ENCODE data around the gene GPR62.
A peak's percentile ranks its signal among the peaks of the same experiment; 100 is the strongest.

Gene GPR62

DNA sequence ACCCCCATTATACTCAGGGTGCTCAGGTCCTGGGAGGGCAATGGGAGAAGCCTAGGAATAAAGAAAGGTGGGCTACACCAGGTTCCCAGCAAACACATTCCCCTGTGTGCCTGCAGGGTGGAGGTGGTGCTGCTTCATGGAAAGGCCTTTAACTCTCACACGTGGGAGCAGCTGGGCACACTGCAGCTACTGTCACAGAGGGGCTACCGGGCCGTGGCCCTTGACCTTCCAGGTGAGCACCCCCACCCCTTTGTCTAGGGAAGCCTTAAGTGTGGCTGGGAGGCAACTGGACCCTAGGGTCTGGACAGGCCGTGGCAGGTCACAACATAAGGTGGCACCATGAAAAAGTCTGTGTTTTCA, 22.9 kb downstream of the GPR62 start:
- CTCF ChIA-PET: interaction anchor here (3.7 kb wide), 1 partner anchor 36 kb away, joined by 20 read pairs; the partner anchor contains the start of genes PARP3 and RRP9
- no peak for DNase-seq (ENCODE audit: low read depth, low spot score)
- no peak overlapping the region for H3K4me3 ChIP-seq (ENCODE audit: low read depth, low read length)
- TF ChIP-seq, protein P1, sequence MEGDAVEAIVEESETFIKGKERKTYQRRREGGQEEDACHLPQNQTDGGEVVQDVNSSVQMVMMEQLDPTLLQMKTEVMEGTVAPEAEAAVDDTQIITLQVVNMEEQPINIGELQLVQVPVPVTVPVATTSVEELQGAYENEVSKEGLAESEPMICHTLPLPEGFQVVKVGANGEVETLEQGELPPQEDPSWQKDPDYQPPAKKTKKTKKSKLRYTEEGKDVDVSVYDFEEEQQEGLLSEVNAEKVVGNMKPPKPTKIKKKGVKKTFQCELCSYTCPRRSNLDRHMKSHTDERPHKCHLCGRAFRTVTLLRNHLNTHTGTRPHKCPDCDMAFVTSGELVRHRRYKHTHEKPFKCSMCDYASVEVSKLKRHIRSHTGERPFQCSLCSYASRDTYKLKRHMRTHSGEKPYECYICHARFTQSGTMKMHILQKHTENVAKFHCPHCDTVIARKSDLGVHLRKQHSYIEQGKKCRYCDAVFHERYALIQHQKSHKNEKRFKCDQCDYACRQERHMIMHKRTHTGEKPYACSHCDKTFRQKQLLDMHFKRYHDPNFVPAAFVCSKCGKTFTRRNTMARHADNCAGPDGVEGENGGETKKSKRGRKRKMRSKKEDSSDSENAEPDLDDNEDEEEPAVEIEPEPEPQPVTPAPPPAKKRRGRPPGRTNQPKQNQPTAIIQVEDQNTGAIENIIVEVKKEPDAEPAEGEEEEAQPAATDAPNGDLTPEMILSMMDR (IDR thresholded peaks at IDR 0.05; ENCODE audit: insufficient read depth, low read length, missing control alignments): no peak
- POLR2A ChIA-PET: no interaction called here

DNA sequence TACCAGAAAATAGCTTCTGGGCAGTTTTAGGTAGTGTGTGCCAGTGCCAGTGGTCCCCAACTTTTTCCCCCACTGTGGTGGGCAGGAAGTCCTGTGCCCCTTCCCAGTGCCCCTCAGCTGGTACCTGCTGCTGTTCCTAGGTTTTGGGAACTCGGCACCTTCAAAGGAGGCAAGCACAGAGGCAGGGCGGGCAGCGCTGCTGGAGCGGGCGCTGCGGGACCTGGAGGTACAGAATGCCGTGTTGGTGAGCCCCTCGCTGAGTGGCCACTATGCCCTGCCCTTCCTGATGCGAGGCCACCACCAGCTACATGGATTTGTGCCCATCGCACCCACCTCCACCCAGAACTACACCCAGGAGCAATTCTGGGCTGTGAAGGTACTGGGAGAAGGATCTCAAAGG, 25.1 kb downstream of the GPR62 start:
- TF ChIP-seq, protein P1 (IDR thresholded peaks at IDR 0.05; ENCODE audit: insufficient read depth, low read length, missing control alignments): no peak
- CTCF ChIA-PET: interaction anchor here (1.4 to 3.7 kb wide), 2 partner anchors 12 to 38 kb away, joined by 3 to 20 read pairs; partner anchors contain the start of genes PARP3 and RRP9

DNA sequence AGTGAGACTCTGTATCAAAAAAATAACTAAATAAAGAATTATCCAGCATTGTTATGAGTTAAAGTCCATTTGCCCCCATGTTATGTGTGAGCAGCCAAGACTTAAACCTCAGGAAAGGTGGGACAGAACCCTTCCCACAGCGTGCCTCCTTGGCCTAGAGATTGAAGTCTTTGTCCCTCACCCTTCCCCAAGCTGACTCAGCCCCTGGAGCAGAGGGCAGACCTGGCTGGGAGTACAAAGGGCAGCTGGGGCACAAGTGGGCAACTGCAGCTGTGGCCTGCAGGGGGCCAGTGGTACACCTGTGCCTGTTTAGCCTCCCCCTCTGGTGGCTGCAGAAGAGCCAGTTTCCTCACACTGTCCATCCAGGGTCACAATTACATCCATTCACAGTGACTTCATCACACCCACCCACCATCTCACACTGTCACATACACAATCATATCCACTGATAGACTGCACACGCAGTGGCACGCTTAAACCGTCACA, 27.2 kb downstream of the GPR62 start:
- peak overlapping the region; percentile 71 for H3K4me3 ChIP-seq (ENCODE audit: low read depth, low read length)
- DNase-seq (ENCODE audit: low read depth, low spot score): no peak
- POLR2A ChIA-PET: interaction anchor here (1.1 to 3.6 kb wide), 7 partner anchors 9 to 75 kb away, joined by 3 to 35 read pairs (median 6); partner anchors contain the start of genes ABHD14B, DUSP7, PCBP4 and RPL29
- TF ChIP-seq, protein P1 (IDR thresholded peaks at IDR 0.05; ENCODE audit: insufficient read depth, low read length, missing control alignments): peak; percentile 64
- CTCF ChIA-PET: interaction anchor here (0.8 to 4.5 kb wide), 11 partner anchors 9 to 356 kb away, joined by 3 to 80 read pairs (median 4); partner anchors contain the start of genes ABHD14A, ABHD14B, PARP3 and RPL29

More for the DNA sequence above, 25.1 kb downstream of the GPR62 start:
- DNase-seq (ENCODE audit: low read depth, low spot score): no peak
- no peak overlapping the region for H3K4me3 ChIP-seq (ENCODE audit: low read depth, low read length)
- POLR2A ChIA-PET: no interaction called here

DNA sequence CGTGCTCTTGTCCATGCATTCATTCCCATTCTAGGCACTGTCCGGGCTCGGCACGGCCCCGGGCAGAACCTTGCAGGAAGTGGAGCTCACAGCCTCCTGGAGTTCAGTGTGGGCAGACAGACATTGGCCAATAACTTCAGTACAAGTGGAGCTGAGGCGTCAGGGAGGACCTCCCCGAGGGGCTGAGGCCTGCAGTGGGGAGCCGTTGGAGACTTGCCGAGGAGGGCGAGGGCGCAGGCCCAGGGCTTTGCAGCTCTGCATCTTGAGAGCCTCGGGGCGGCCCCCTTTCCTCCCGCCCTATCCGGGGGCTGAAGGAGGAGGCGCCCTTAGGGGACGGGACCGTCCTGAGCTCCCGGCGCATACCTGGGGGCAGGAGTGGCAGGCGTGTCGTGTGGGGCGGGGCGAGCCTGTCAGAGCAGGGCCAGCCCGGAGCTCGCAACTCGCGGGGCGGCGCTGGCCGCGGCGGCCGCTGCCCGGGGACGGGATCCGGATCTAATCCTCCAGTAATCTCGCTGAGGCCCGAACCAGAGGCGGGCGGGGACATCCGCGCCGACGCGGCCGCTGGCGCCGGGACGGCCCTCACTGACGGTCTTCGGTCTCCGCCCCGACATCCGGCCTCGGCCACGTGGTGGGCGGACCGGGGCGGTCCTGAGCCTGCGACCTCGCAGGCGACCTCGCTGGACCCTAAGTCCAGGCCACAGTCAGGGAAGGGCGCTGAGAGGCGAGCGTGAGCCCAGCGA, 27.8 kb downstream of the GPR62 start, which contains the start of gene ACY1:
TSS of gene ACY1 (plus strand) at position 698 of the 740 bp plus-strand sequence. CDS start 530 bp downstream, outside the sequence.
- ChIA-PET CTCF (interaction anchor here (0.8 to 4.5 kb wide), 10 partner anchors 8 to 356 kb away, joined by 3 to 80 read pairs (median 6); partner anchors contain the start of genes ABHD14A, ABHD14B, PARP3 and RPL29), POLR2A (interaction anchor here (1.0 to 3.6 kb wide), 8 partner anchors 8 to 206 kb away, joined by 3 to 35 read pairs (median 5); partner anchors contain the start of genes ABHD14B, DUSP7, PCBP4 and RPL29)
- TF ChIP-seq, protein P1 (IDR thresholded peaks at IDR 0.05; ENCODE audit: insufficient read depth, low read length, missing control alignments): no peak
- H3K4me3 ChIP-seq (ENCODE audit: low read depth, low read length): peak within 1 kb of the TSS; percentile 71
- DNase-seq (ENCODE audit: low read depth, low spot score): no peak

DNA sequence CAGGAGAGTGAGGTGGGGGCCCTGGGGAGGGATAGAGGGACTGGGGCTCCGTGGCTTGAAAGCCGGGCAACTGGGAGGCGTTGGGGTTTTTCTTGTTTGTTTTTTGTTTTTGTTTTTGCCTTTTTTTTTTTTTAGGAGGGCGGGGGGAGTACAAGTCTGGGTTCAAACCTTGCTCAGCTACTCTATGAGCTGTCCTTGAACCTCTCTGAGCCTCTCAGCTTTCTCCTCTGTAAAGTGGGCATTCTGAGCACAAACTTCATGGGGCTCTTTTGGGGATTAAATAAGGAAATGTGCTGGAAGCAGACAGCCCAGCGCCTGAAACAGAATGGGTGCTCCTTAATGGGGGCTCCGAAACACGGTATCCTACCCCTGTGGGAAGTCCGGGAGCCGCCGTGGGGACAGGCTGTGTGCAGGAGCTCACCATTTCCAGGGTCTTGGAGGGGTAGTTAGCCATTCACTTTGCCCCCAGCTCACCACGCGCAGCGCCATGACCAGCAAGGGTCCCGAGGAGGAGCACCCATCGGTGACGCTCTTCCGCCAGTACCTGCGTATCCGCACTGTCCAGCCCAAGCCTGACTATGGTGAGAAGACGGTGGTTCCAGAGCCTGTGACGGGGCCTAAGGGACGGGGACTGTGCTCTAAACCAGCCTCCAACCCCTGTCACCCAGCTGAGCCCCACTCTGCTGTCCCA, 28.5 kb downstream of the GPR62 start:
- POLR2A ChIA-PET: interaction anchor here (1.0 to 3.6 kb wide), 6 partner anchors 7 to 205 kb away, joined by 3 to 35 read pairs (median 6); partner anchors contain the start of genes ABHD14B and RPL29
- no peak for DNase-seq (ENCODE audit: low read depth, low spot score)
- CTCF ChIA-PET: interaction anchor here (1.4 to 4.5 kb wide), 6 partner anchors 10 to 161 kb away, joined by 5 to 80 read pairs (median 20); partner anchors contain the start of genes ABHD14A, ABHD14B, PARP3 and RPL29
- peak overlapping the region; percentile 71 for H3K4me3 ChIP-seq (ENCODE audit: low read depth, low read length)
- TF ChIP-seq, protein P1 (IDR thresholded peaks at IDR 0.05; ENCODE audit: insufficient read depth, low read length, missing control alignments): no peak
